T-helper 17 cell (primary cell): ENCODE measurements around the gene SERP1. TPM values are rescaled to one million over a fixed set of nuclear protein-coding genes. Genes with fewer than 3 reads are reported as not detected.
"Not testable (repeated sequence)": the region's sequence is repeated elsewhere in the genome, so short reads cannot be mapped to it uniquely, and the experiment has no call there.

Experiments used
- ATAC-seq: fragments of 150-1000 bp; cut with Tn5 transposase; 2 replicates; pipeline ENCODE4 v1.10.0; 2021; ENCODE audit warnings: mild to moderate bottlenecking, moderate library complexity
- DNase-seq, 3 donors: peaks; one replicate each; pipeline versions ENCODE4 v3.0.0 to v3.0.0-alpha.2; 2020 to 2021
- H3K9me3 ChIP-seq: one replicate; pipeline ENCODE4 v1.7.0; 2013; ENCODE audit warnings: low read length, mild to moderate bottlenecking; ENCODE audit not compliant: control insufficient read depth, poor library complexity, severe bottlenecking
- H3K27ac Mint-ChIP-seq: one replicate; pipeline ENCODE4 v1.8.0; 2022; ENCODE audit warnings: mild to moderate bottlenecking, moderate library complexity, mixed read lengths
- H3K27me3 Mint-ChIP-seq: one replicate; pipeline ENCODE4 v1.8.0; 2022; ENCODE audit warnings: mixed read lengths
- H3K36me3 Mint-ChIP-seq: one replicate; pipeline ENCODE4 v1.8.0; 2022; ENCODE audit warnings: low read depth, mixed read lengths
- H3K4me1 Mint-ChIP-seq: one replicate; pipeline ENCODE4 v1.8.0; 2022; ENCODE audit warnings: mild to moderate bottlenecking, mixed read lengths
- H3K4me3 Mint-ChIP-seq: one replicate; pipeline ENCODE4 v1.8.0; 2022; ENCODE audit warnings: mild to moderate bottlenecking, moderate library complexity, mixed read lengths
- total RNA-seq, 4 donors: library from RNA in 2 of 4; stranded (reverse) in 2 of 4; gene quantifications; one replicate each; pipeline ENCODE4 v1.2.3 and lab custom pipeline; 2022 to 2026

Gene SERP1
- total RNA-seq, 2 donors from 2014 or later, result 106 to 119 TPM

DNA sequence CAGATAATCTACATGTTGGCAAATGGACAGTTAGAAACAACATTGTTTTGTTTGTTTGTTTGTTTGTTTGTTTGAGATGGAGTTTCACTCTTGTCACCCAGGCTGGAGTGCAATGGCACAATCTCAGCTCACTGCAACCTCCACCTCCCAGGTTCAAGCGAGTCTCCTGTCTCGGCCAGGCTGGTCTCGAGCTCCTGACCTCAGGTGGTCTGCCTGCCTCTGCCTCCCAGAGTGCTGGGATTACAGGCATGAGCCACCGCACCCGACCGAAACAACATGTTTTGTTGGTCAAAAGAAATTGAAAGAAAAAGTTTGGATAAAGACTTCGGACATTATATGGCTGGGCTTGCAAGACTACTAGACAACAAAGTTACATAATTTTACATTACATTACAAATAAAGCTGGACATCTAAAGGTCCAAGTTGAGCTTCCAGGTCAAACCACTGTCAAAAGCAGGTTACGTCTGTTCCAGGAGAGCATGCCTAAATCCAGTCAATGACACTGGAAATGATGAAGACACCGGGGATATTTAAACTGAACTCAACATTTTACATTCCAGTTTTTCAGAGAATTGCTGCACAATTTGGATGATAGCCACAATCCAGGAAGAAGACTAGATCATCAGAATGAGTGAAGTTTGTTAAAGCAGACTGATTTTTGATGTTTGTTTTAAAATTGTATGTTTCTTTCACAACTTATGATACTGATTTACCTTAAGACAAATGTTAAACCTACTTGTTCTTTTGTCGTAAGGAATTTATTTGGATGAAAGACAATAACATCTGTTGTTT, 18.6 kb downstream of the SERP1 start:
- H3K27ac Mint-ChIP-seq, result no peak overlapping the region
- H3K27me3 Mint-ChIP-seq, result no peaks in the 10 kb centered on the region
- no peak for ATAC-seq
- peaks cover 8% of the 10 kb centered on the region for H3K4me1 Mint-ChIP-seq
- H3K9me3 ChIP-seq, result no peaks in the 10 kb centered on the region
- no peak for DNase-seq
- peak overlapping the region; percentile 9 for H3K4me3 Mint-ChIP-seq
- peaks cover 2% of the 10 kb centered on the region for H3K36me3 Mint-ChIP-seq

DNA sequence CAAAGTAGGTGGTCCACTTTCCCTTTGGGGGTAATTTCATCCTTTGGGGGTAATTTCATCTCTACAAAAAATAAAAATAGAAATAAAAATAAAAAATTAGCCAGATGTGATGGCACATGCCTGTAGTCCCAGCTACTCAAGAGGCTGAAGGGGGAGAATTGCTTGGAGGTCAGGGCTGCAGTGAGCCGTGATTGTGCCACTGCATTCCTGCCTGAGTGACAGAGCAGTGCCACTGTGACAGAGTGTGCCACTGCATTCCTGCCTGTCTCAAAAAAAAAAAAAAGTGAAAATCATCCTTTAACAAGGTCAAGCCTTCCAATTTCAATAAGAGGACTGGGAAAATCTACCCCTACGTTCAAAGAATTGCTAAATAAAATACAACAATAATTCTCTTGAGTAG, 22.8 kb downstream of the SERP1 start:
- Mint-ChIP-seq H3K27ac (no peak overlapping the region), H3K4me1 (peaks cover 2% of the 10 kb centered on the region)

DNA sequence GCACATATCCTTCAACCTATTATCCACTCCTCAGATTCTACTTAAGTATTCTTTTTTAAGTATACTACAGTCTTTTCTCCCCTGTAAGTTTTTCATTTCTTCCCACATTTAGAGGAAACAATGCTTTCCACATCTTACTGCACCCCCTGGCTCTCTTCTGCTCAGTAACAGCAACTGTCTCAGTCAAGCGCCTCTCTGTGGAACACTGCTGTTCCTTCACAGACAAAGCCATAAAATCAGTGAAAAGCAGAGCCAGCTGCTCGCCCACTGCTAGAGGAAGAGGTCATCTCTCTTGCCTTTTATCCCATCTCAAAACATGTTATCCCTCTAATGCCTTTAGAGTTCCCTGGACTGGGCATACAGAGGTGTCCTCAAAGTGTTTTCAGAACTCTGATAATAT, 24.8 kb downstream of the SERP1 start:
- Mint-ChIP-seq H3K27ac (no peak overlapping the region), H3K27me3 (peaks cover 9% of the 10 kb centered on the region), H3K4me3 (no peak overlapping the region), H3K36me3 (no peaks in the 10 kb centered on the region), H3K4me1 (no peaks in the 10 kb centered on the region)
- no peaks in the 10 kb centered on the region for H3K9me3 ChIP-seq
- DNase-seq (no peak), ATAC-seq (no peak)

More for the DNA sequence above, 22.8 kb downstream of the SERP1 start:
- DNase-seq, result no peak
- H3K9me3 ChIP-seq, result no peaks in the 10 kb centered on the region
- no peak for ATAC-seq
- no peaks in the 10 kb centered on the region for H3K36me3 Mint-ChIP-seq
- H3K27me3 Mint-ChIP-seq, result peaks cover 9% of the 10 kb centered on the region
- H3K4me3 Mint-ChIP-seq, result no peak overlapping the region

DNA sequence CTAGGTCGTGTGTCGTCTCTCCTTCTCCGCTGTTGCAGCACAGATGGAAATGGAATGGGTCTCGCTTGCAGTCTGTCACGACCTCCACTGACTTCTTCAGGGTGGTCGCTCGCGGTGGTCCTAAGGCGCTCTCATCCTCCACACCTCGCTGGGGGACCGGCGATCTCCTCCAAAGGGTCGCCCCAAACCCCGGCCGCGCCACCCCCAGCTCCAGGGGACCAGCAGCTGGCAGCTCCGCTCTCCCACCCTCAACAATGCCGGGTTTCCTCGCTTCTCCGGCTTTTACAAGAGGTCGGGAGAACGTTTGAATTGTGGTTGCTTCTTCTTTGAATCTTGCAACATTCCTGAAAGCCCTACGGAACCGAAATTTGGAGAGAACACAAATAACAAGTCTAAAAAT, 25.9 kb downstream of the SERP1 start:
- Mint-ChIP-seq H3K27me3 (peaks cover 12% of the 10 kb centered on the region), H3K27ac (no peak overlapping the region), H3K36me3 (no peaks in the 10 kb centered on the region), H3K4me3 (no peak overlapping the region), H3K4me1 (no peaks in the 10 kb centered on the region)
- ATAC-seq (no peak), DNase-seq (no peak)
- H3K9me3 ChIP-seq, result no peaks in the 10 kb centered on the region

DNA sequence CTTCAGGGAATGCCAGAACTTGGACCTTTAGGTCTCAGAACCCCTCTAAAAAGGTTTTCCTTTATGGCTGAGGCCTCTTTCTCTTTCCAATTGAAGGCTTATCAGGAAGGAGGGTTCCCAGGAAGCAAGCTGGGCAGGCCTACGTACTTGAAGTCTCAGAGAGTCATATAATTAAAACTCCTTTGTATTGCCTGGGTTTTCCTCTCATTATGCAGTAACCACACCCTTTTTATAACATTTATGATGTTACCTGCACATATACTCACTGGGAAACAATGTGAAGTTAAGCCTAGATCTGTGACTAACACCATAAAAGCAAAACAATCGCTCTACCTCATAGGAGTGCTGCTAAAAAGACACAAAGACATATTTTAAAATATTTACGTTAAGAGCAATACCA, 27.3 kb downstream of the SERP1 start:
- Mint-ChIP-seq H3K4me1 (no peaks in the 10 kb centered on the region), H3K27ac (no peak overlapping the region), H3K36me3 (no peaks in the 10 kb centered on the region), H3K4me3 (no peak overlapping the region), H3K27me3 (peaks cover 14% of the 10 kb centered on the region)
- DNase-seq, result no peak
- no peaks in the 10 kb centered on the region for H3K9me3 ChIP-seq
- ATAC-seq, result no peak

DNA sequence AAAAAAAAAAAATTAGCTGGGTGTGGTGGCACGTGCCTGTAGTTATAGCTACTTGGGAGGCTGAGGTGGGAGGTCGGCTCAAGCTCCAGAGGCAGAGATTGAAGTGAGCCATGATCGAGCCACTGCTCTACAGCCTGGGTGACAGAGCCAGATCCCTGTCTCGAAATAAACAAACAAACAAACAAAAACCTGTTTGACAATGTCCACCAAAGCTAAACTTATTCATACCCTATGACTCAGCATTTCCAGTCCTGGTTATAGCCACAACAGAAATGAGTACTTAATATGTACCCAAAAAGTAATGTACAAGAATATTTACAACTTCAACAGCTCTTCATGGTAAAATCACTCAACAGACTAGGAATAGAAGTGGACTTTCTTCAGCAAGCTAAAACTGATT, 31.1 kb downstream of the SERP1 start:
- no peak overlapping the region for H3K27ac Mint-ChIP-seq
- no peak overlapping the region for H3K4me3 Mint-ChIP-seq
- ATAC-seq, result no peak
- no peaks in the 10 kb centered on the region for H3K9me3 ChIP-seq
- H3K4me1 Mint-ChIP-seq, result peaks cover 5% of the 10 kb centered on the region
- DNase-seq, result no peak
- H3K36me3 Mint-ChIP-seq, result peaks cover 2% of the 10 kb centered on the region
- peaks cover 23% of the 10 kb centered on the region for H3K27me3 Mint-ChIP-seq

DNA sequence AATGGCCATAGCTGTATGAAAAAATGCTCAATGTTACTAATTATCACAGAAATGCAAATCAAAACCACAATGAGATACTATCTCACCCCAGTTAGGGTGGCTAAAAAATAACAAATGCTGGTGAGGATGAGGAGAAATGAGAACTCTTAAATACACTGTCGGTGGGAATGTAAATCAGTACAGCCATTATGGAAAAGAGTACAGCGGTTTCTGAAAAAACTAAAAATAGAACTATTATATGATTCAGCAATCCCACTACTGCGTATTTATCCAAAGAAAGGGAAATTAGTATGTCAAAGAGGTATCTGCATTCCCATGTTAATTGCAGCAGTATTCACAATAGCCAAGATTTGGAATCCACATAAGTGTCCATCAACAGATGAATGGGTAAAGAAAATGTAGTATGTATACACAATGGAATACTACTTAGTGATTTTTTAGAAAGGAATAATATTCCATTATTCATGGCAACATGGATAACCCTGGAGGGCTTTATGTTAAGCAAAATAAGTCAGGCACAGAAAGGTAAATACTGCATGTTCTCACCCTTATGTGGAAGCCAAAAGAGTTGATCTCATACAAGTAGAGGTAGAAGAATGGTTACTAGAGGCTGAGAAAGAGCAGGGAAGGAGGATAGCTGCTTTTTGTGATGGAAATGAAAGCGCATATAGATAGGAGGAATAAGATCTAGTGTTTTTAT, 35.0 kb downstream of the SERP1 start:
- Mint-ChIP-seq H3K4me1 (peaks cover 7% of the 10 kb centered on the region), H3K36me3 (peaks cover 4% of the 10 kb centered on the region), H3K4me3 (no peak overlapping the region), H3K27me3 (peaks cover 53% of the 10 kb centered on the region), H3K27ac (no peak overlapping the region)
- H3K9me3 ChIP-seq, result peaks cover 2% of the 10 kb centered on the region
- ATAC-seq, result no peak
- DNase-seq, result no peak

DNA sequence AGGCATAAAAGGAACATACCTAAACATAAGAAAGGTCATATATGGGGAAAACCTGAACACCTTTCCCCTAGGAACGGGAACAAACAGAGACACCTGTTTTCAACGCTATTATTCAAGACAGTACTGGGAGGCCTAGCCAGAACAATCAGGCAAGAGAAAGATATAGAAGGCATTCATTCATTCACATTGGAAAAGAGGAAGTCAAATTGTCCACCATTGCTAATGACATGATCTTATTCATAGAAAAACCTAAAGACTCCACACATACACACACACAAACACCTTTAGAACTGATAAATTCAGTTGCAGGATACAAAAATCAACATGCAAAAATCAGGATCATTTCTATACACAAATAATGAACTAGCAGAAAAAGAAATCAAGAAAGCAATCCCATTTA, 36.5 kb downstream of the SERP1 start:
- no peak for ATAC-seq

DNA sequence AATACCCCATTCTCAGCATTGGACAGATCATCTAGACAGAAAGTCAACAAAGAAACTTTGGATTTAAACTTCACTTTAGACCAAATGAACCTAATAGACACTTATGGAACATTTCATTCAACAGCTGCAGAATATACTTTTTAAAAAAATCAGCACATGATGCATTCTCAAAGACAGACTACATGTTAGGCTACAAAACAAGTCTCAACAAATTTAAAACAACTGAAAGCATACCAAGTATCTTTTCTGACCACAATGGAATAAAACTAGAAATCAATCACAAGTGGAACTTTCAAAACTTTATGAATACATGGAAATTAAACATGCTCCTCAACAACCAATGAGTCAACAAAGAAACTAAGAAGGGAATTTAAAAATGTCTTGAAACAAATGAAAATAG, 37.9 kb downstream of the SERP1 start:
- peaks cover 7% of the 10 kb centered on the region for H3K4me1 Mint-ChIP-seq
- H3K4me3 Mint-ChIP-seq, result no peak overlapping the region
- no peak overlapping the region for H3K27ac Mint-ChIP-seq
- H3K36me3 Mint-ChIP-seq, result peaks cover 4% of the 10 kb centered on the region
- DNase-seq (no peak), ATAC-seq (no peak)
- H3K27me3 Mint-ChIP-seq, result peaks cover 65% of the 10 kb centered on the region
- H3K9me3 ChIP-seq, result peaks cover 2% of the 10 kb centered on the region

More for the DNA sequence above, 36.5 kb downstream of the SERP1 start:
- Mint-ChIP-seq H3K27ac (no peak overlapping the region), H3K27me3 (peaks cover 54% of the 10 kb centered on the region), H3K4me1 (peaks cover 7% of the 10 kb centered on the region), H3K36me3 (peaks cover 4% of the 10 kb centered on the region), H3K4me3 (no peak overlapping the region)
- DNase-seq, result no peak
- H3K9me3 ChIP-seq, result peaks cover 2% of the 10 kb centered on the region

DNA sequence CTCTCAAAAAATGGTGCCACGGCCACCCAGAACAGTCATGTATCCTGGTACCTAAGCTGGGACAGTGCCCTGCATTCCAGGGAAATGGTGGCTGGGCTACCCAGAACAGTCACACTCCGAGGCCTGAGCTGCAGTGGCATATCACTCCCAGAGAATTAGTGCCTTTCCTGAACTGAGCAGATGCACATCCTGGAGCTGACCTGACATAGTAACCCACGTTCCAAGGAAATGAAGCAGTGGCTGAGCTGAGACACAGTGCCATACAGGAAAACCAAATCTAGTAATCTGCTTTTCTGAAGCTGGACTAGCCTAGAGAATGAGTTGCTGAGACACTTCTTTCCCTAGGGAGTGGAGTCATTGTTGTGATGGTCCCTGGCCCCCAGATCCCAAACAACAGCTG, 41.8 kb downstream of the SERP1 start:
- H3K36me3 Mint-ChIP-seq, result peaks cover 2% of the 10 kb centered on the region
- ATAC-seq (no peak), DNase-seq (no peak)
- peaks cover 42% of the 10 kb centered on the region for H3K27me3 Mint-ChIP-seq
- H3K4me1 Mint-ChIP-seq, result no peaks in the 10 kb centered on the region
- H3K4me3 Mint-ChIP-seq, result no peak overlapping the region
- H3K27ac Mint-ChIP-seq, result no peak overlapping the region
- peaks cover 2% of the 10 kb centered on the region for H3K9me3 ChIP-seq

DNA sequence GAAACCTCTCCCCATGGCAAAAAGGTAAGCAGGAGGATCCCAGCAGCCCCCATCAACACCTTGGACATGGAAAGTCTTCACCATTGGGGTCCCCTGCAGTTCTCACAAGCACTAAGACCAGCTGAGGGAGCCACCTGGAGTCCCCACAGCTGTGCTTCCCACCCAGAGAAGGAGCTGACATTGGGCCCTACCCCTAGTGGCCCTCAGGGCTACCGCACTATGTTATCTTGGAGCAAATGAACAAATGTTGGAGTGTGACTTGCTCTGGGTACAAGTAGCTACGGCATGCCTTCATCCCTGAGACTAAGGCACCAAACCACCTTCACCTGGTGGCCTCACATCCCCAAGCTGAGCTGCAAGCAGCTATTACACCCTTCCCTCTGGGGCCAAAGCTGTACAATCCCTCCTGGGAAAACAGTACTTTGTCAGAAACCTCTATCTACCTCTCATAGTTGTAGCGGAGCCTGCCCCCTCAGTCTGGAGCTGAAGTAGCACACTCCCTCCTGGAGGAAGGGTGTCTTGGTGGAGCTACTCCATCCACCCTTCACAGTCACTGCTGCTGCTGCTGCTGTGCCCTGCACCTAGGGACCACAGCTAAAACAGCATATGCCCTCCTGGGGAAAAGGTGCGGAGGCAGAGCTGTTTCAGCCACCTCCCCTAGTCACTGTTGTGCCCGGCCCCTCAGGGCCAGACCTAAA, 42.7 kb downstream of the SERP1 start:
- Mint-ChIP-seq H3K4me1 (no peaks in the 10 kb centered on the region), H3K4me3 (no peak overlapping the region), H3K27me3 (peaks cover 33% of the 10 kb centered on the region), H3K27ac (no peak overlapping the region), H3K36me3 (no peaks in the 10 kb centered on the region)
- peaks cover 2% of the 10 kb centered on the region for H3K9me3 ChIP-seq
- ATAC-seq, result no peak
- DNase-seq, result no peak

DNA sequence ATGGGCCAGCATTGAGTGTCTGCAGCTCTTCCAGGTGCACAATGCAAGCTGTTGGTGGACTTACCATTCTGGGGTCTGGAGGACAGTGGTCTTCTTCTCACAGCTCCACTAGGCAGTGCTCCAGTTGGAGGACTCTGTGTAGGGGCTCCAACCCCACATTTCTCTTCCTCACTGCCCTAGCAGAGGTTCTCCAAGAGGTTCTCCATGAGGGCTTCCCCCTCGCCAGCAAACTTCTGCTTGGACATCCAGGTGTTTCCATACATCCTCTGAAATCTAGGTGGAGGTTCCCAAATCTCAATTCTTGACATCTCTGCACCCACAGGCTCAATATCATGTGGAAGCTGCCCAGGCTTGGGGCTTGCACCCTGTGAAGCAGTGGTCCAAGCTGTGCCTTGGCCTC, 45.3 kb downstream of the SERP1 start:
- not testable (repeated sequence) for ATAC-seq, H3K36me3 Mint-ChIP-seq
- H3K27me3 Mint-ChIP-seq, result peaks cover 22% of the 10 kb centered on the region

DNA sequence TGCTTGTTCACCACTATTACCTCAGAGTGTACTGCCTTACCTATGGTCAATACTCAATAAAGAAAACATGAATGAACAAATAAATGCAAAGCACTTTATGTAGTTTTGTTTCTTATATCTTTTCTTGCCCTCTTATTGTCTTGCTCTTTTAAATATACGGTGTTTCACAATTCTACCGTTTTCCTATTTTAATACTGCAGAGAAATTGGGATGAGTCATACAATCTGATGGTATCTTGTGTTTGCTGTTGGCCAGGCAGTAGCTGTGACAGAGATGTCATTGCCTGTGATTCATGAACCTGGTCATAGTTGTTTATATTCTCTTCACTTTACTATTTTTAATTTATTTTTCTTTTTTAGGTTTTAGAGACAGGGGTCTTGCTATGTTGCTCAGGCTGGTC, 48.3 kb downstream of the SERP1 start:
- Mint-ChIP-seq H3K36me3 (no peaks in the 10 kb centered on the region), H3K4me3 (no peak overlapping the region), H3K4me1 (peaks cover 2% of the 10 kb centered on the region), H3K27me3 (peaks cover 6% of the 10 kb centered on the region), H3K27ac (no peak overlapping the region)
- no peaks in the 10 kb centered on the region for H3K9me3 ChIP-seq
- ATAC-seq, result no peak
- no peak for DNase-seq

More for the DNA sequence above, 45.3 kb downstream of the SERP1 start:
- H3K4me1 Mint-ChIP-seq, H3K9me3 ChIP-seq, DNase-seq, H3K4me3 Mint-ChIP-seq, H3K27ac Mint-ChIP-seq: not testable (repeated sequence)
